SU-DHL-6 (cell line): ENCODE data around the gene C7orf57.

Experiments used
- H2AFZ ChIP-seq: fragments of 200-600 bp; sonication (generic); 2 replicates; pipeline ENCODE4 v1.6.1; 2014; ENCODE audit warnings: low read depth, mild to moderate bottlenecking, moderate library complexity, mixed read lengths, antibody characterized with exemption, low read length; ENCODE audit not compliant: severe bottlenecking
- H3F3A ChIP-seq: fragments of 200-600 bp; shearing (Covaris generic); 2 replicates; pipeline ENCODE4 v1.6.0; 2016; ENCODE audit warnings: antibody characterized with exemption, mild to moderate bottlenecking; ENCODE audit not compliant: insufficient read depth
- H3K27ac ChIP-seq: fragments of 200-600 bp; sonication (generic); 2 replicates; pipeline ENCODE4 v1.5.1; 2016; ENCODE audit warnings: low read depth, mild to moderate bottlenecking, low read length, moderate library complexity, mixed read lengths
- H3K27me3 ChIP-seq: fragments of 200-600 bp; sonication (generic), shearing (Covaris generic); 2 replicates; pipeline ENCODE4 v1.6.0; 2014; ENCODE audit warnings: mild to moderate bottlenecking, low read length
- H3K36me3 ChIP-seq: fragments of 200-600 bp; sonication (generic); 2 replicates; pipeline ENCODE4 v1.6.1; 2014; ENCODE audit warnings: mild to moderate bottlenecking, low read length, mixed read lengths
- H3K4me2 ChIP-seq: fragments of 300-600, 200-600 bp; shearing (Covaris generic), sonication (generic); 2 replicates; pipeline ENCODE4 v1.6.0; 2014; ENCODE audit warnings: low read length, low read depth, mild to moderate bottlenecking; ENCODE audit not compliant: poor library complexity, severe bottlenecking
- H3K4me3 ChIP-seq: fragments of 200-600 bp; sonication (generic); 2 replicates; pipeline ENCODE4 v1.5.1; 2014; ENCODE audit warnings: antibody characterized with exemption, low read length, mild to moderate bottlenecking, mixed read lengths; ENCODE audit not compliant: insufficient read depth, poor library complexity, severe bottlenecking
- H3K79me2 ChIP-seq: fragments of 200-600 bp; sonication (generic); 2 replicates; pipeline ENCODE4 v1.6.1; 2014; ENCODE audit warnings: mild to moderate bottlenecking, low read length, moderate library complexity; ENCODE audit not compliant: insufficient read depth
- H3K9ac ChIP-seq: fragments of 200-600 bp; sonication (generic); 2 replicates; pipeline ENCODE4 v1.7.0; 2014; ENCODE audit warnings: mild to moderate bottlenecking, low read length
- H3K9me2 ChIP-seq: fragments of 200-600 bp; sonication (generic); replicated peaks from 2 replicates; pipeline ENCODE4 v1.6.1; 2014; ENCODE audit warnings: low read length; ENCODE audit not compliant: insufficient read depth
- H3K9me3 ChIP-seq: fragments of 200-600 bp; sonication (generic); 2 replicates; pipeline ENCODE4 v1.6.1; 2014; ENCODE audit warnings: low read length, mixed read lengths; ENCODE audit not compliant: insufficient read depth
- H4K20me1 ChIP-seq: fragments of 200-600 bp; sonication (generic); 2 replicates; pipeline ENCODE4 v1.6.1; 2014; ENCODE audit warnings: low read depth, mild to moderate bottlenecking, antibody characterized with exemption, low read length, moderate library complexity, mixed read lengths
- CTCF ChIP-seq: fragments of 200-600 bp; sonication (generic); IDR thresholded peaks from one replicate; pipeline ENCODE4 v1.5.1; 2017; ENCODE audit warnings: antibody characterized with exemption, mild to moderate bottlenecking, low read length, moderate library complexity; ENCODE audit not compliant: insufficient read depth, poor library complexity, severe bottlenecking
- EZH2phosphoT487 ChIP-seq: fragments of 200-600 bp; sonication (generic), shearing (Covaris generic); conservative IDR thresholded peaks from 2 replicates; pipeline ENCODE4 v1.6.1; 2018; ENCODE audit warnings: mild to moderate bottlenecking, antibody characterized with exemption, low read length, moderate library complexity, mixed read lengths

C7orf57 gene

GRCh38 chr7:48017674-48018073 is 17.7 kb upstream of the C7orf57 start:
- Histone ChIP-seq H4K20me1 (no peaks in the 10 kb centered on the region), H3K9me3 (no peaks in the 10 kb centered on the region), H3K36me3 (no peaks in the 10 kb centered on the region), H3K79me2 (no peaks in the 10 kb centered on the region), H3K9ac (no peak overlapping the region), H3K27me3 (no peaks in the 10 kb centered on the region), H3K9me2 (no peaks in the 10 kb centered on the region), H3F3A (no peaks in the 10 kb centered on the region), H2AFZ (no peak overlapping the region), H3K4me3 (no peak overlapping the region), H3K4me2 (no peak overlapping the region), H3K27ac (no peak overlapping the region)
- TF ChIP-seq CTCF (no peak), EZH2phosphoT487 (no peak)

- no peaks in the 10 kb centered on the region for H3K79me2 ChIP-seq
- H4K20me1 ChIP-seq: no peaks in the 10 kb centered on the region
- no peak overlapping the region for H2AFZ ChIP-seq
- H3K4me3 ChIP-seq: no peak overlapping the region
- no peaks in the 10 kb centered on the region for H3K9me2 ChIP-seq
- no peak overlapping the region for H3K27ac ChIP-seq
- no peak overlapping the region for H3K9ac ChIP-seq
- no peaks in the 10 kb centered on the region for H3K9me3 ChIP-seq
- H3K36me3 ChIP-seq: no peaks in the 10 kb centered on the region
- TF ChIP-seq EZH2phosphoT487 (no peak), CTCF (no peak)
- no peak overlapping the region for H3K4me2 ChIP-seq
- no peaks in the 10 kb centered on the region for H3F3A ChIP-seq
- H3K27me3 ChIP-seq: no peaks in the 10 kb centered on the region
Measured at GRCh38 chr7:48025624-48026023, 9.7 kb upstream of the C7orf57 start.

GRCh38 chr7:48028938-48029337 is 6.4 kb upstream of the C7orf57 start, which contains the start of gene SUN3:
Gene SUN3, minus strand, starts transcription at chr7:48029107. Its CDS starts 169 bp downstream, at chr7:48028938.
- H3K9ac ChIP-seq: no peak within 1 kb of the TSS
- no peaks in the 10 kb centered on the region for H3K36me3 ChIP-seq
- H3K4me3 ChIP-seq: no peak within 1 kb of the TSS
- H3K4me2 ChIP-seq: no peak within 1 kb of the TSS
- no peaks in the 10 kb centered on the region for H4K20me1 ChIP-seq
- no peak for TF ChIP-seq CTCF
- TF ChIP-seq EZH2phosphoT487: no peak
- no peak within 1 kb of the TSS for H2AFZ ChIP-seq
- no peaks in the 10 kb centered on the region for H3K79me2 ChIP-seq
- no peak within 1 kb of the TSS for H3K27ac ChIP-seq
- H3K9me2 ChIP-seq: no peaks in the 10 kb centered on the region
- no peaks in the 10 kb centered on the region for H3F3A ChIP-seq
- no peaks in the 10 kb centered on the region for H3K9me3 ChIP-seq
- no peaks in the 10 kb centered on the region for H3K27me3 ChIP-seq
